Activated CD8-positive, alpha-beta memory T cell treated with anti-CD3 and anti-CD28 coated beads for 48 hours (primary cell): ENCODE results near the gene CXCL1.
"Not testable (repeated sequence)": the region's sequence is repeated elsewhere in the genome, so short reads cannot be mapped to it uniquely, and the experiment has no call there.

Experiments used
- DNase-seq, 3 experiments: peaks; one replicate each; pipeline ENCODE4 v3.0.0-alpha.2; 2020; ENCODE audit warnings: low read depth in 2 of 3, low spot score in 2 of 3

The CXCL1 gene

DNA sequence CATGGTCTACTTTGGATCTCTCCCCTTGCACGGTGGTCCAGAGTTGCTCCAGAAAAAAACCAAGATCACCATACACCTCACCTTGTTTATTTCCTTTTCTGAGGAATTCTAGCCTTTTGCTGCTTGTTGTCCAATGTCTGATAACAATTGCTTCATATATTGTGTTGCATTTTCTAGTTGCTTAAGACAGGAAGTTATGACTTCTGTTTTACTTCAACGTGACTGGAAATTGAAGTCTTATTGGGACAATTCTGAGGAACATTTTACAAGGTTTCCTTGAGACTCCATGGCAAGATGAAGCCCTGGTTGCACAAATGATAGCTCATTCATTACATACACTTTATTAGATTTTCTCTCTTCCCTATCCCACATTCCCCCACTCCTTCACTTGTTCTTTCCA is 5.2 kb downstream of the CXCL1 start:
- DNase-seq: no peak

DNA sequence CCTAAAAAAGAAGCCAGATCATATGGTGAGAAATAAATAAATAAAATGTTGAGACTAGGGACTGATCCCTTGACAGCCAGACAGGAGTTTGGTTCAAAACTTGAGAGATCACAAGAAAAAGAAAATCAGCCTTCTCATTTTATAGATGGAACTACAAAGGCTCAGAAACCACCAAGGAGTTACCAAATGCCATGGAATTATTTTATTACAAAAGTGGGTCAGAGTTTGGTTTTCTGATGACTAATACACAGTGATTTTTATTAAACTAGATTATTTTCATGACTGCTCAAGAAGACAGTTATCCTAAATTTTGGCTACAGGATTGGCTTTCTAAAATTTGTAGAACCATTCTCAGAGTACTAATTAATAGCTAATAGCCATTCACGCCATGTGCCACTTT is 6.2 kb downstream of the CXCL1 start:
- no peak for DNase-seq

DNA sequence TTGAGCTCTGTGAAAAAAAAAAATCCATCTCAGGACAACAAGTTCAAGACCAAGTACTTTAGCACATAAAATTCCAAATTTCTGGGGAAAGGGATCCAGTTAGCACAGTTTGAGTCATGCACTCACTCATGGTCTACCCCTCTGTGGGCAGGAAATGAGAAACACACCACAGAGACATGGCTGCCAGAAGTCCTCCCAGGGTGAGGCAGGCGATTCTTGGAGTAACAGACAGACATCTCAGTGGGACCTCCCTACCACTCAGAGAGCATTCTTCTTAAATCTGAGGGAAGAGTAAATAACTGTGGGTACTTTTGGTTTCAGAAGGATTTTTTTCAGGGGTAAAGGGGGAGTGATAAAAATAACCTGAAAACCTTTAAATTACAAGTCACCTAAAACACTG is 14.1 kb downstream of the CXCL1 start:
- DNase-seq: no peak

DNA sequence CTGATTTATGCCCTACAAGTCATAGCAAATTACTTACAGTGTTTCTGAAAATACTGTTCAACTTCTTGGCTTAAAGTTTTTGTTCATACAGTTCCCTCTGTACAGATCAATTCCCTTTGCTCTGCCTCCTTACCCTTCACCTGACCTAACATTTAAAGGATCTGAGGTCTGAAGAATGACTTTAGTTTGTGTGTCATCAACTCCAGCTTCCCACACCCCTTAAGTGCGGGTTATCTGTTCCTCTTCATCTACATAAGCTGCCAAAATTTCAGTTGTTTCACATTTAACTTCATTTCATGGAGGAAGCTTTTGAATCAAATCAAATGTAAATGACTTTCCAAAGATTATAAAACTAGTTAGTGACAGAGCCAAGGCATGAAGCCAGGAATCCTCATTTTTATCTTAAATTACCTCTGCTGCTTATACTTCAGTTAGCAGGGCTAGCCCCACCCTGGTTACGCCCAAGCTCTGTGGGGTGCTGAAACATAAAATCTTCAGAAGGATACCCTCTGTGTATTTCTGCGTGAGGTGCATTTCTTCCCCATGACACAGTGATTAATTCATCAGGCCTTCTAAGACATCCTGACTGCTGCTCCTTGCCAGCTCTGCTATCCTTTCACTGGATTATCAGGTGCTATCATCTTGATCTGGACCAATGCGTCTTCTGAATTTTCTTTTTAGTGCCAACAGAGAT is 16.5 kb downstream of the CXCL1 start:
- DNase-seq: no peak

DNA sequence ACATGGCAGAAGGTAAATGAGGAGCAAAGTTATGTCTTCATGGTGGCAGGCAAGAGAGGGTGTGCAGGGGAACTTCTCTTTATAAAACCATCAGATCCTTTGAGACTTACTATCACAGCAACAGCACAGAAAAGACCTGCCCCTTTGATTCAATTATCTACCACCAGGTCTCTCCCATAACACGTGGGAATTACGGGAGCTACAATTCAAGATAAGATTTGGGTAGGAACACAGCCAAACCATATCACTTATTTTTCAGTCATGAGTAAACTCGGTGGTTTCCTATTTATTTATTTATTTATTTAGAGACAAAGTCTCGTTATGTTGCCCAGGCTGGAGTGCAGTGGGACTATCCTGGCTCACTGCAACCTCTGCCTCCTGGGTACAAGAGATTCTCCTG is 22.1 kb downstream of the CXCL1 start:
- no peak for DNase-seq

DNA sequence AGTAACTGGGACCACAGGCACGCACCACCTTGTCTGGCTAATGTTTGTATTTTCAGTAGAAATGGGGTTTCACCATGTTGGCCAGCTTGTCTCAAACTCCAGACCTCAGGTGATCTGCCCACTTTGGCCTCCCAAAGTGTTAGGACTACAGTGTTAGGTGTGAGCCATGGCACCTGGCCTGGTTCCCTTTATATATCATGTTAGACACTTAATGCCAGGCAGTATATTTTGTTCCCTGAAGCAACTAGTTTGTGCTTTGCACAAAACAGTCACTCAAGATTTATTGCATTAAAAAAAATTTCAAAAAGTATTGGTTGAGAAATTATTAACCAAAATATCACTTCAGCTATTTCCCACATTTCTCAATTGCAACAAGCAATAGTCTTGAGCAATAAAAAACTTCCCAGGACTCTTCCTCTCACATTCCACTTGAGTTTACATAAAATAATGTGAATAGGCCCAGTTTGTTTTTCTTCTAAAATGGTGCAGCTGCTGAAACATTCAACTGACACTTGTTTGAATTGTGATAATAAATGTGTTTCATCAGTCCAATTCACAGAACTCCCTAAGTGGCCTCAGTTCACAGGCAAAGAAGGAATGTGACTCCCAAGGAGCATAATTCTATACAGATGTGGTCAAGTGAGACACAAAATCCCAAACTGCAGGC is 22.7 kb downstream of the CXCL1 start:
- DNase-seq: no peak

DNA sequence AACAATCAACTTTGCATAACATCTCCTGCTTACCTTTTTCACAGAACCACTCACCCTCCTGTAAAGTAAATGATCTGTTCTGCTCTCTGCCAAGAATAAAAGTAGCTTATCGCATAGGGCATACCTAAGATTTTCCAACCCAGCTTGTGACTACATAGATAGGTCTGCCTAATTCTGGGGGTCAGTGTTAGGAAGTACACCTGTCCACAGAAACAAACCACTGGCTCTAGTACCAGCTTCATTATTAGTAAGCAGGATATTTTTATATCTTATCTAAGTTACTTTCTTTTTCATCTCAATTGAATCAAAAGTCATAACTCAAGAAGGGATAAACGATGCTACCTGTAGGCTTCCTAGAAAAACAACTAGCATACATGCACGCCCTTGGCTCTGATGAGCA is 23.8 kb downstream of the CXCL1 start:
- DNase-seq: no peak

DNA sequence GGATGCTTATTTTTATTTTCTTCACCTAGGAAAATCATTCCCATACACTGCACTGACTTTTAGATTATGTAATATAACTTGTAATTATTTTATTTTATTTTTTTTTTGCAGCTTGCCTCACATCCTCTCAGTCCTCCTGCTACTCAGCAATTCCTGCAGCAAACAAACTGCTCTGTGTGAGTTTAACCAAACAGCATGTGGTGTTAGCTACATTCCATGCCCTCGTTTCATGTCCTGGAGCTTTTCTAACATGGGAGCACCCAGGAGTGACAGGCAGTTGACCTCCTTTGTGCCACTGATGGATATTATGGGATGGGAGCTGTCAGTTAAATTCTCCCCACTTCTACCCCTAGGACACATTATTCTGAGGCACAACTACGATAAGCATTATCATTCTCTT is 24.8 kb downstream of the CXCL1 start:
- DNase-seq: no peak

DNA sequence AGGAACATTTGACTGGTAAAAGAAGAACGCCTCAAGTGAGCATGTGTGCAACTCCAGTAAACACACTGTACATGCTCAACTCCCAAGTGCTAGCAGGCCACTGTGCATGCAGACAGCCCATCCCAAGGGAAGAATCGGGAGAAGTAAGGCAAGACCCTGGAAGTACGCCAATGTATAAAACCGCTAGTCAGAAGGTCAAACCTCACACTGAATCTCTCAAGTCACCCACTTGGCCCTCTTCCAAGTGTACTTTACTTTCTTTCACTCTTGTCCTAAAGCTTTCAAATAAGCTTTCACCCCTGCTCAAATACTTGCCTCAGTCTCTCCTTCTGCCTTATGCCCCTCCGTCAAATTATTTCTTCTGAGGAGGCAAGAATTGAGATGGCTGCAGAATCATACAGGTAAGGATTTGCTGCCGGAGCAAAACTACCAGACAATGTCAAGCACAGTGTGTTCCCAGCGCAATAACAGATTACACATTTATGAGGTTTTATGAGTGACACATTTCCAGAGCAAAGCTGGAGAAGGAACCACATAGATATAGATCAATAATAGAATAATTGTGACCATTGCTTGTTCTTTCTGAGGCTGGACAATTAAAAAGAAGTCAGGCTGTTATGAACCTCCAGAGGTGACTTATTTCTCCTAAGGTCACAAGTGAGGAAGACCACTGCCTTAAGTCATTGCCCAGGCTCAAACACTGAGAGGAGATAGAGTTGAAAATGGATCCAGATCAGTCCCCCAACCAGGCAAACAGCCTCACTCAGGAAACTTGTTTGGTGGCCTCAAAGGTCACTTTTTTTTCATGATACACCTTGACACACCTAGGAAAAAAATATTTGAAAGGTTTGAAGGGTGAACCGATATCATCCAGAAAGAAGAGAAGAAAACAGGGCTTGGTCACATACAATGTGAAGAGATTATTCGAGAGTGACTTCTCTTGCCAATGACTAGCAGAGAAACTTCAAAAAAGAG is 26.3 kb downstream of the CXCL1 start:
- DNase-seq: no peak

DNA sequence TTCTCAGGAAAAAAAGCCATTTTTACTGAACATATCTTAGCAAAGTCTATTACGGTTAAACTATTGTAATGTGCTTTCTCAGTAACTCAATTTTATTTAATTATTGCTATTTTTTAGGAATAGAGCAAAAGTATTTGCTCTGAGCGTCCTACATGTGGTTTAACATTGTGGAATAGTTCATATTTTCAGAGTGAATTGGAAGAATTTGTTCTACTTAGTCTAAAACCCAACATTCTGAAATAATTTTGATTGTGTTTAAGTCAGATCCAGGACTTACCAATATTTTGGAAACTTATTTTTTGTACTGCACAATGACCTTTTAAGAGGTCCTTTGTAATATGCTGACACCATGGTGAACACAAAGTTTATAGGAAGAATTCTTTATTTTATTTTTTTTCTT is 27.2 kb downstream of the CXCL1 start:
- DNase-seq: no peak

DNA sequence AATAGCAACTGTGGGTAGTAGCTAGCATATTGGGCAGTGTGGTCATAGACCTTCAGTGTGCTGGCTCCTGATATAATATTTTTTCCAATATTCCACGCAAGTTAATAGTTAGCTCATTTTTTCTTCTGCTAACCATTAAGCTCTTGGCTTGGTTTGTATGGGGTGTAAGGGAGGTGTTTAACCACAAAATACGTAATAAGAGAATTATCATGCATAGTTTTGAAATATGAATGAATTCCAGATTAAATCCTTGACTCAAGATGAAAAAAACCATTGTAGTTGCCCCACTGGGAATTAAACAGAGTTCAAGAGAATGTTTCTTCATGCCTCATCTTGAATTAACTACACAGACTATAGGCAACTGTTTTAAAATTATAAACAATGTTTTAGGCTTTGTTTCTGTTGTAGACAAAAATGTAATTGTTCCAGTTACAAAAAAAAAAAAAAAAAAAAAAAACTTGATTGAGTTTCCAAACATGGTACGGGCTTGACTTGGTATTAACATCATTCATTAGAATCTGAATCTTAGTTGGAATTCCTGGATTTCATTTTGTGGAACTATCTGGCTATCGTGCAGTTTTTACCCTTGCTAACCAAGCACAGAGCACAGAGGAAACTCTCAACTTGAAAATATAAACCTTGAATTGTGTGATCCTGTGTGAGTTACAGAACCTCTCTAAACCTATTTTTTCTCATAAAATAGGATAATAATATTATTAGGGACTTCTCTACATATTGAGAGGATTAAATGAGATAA is 28.4 kb downstream of the CXCL1 start:
- no peak for DNase-seq

DNA sequence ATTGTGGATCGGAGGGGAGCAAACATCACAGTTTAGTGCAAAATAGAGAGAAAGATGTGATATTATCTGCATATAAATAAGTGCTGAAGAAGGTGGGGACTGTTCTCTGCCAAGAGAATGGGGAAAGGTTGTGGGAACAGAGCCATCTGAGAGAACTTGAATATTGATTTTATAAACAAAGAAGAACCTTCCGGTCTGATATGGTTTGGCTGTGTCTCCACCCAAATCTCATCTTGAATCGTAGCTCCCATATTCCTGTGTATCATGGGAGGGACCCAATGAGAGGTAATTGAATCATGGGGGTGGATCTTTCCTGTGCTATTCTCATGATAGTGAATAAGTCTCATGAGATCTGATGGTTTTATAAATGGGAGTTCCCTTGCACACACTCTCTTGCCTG is 30.1 kb downstream of the CXCL1 start:
- not testable (repeated sequence) for DNase-seq

DNA sequence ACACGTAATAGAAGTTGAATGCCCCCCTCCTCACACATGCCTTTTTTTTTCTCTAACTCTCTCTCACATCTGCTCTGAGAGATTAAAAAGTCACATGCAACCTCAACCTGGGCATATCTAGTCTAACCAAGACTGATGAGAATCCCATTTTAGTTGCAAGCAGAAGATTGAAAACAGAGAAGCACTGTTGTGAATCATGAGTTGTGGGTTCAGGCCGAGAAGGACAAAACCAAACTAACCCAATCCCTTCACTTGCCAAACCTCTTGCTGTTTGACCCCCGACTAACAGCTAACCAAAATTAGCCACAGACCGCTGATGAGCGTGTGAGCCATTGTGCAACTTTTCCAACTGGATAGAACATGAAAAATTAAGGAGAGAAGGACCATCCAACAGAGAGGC is 31.8 kb downstream of the CXCL1 start:
- DNase-seq: no peak

DNA sequence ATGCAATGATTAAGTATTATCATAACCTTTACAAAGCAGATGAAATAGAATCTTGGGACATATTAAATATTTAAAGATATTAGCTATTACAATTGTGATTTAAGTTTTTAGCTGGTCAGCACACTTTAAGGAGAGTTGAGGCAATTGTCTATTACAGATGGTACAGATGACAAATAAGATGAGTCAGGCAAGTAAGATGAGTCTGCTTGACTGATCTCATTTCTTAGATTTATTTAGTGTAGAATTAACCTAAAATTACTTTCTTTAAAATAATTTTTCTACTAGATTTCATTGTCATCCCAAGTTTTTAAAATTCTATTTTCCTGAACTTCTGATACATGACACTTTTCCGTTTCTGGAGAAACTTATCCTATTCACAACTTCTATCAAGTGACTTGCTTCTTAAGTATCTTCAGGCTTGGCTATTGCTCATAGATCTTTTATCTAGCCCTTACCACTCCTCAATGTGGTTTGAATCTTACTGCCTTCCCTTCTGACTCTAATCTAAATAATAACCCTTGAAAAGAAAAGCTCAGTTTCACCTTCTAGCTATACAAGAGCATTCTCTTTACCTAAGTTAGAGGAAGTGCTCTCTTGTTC is 32.9 kb downstream of the CXCL1 start:
- no peak for DNase-seq

DNA sequence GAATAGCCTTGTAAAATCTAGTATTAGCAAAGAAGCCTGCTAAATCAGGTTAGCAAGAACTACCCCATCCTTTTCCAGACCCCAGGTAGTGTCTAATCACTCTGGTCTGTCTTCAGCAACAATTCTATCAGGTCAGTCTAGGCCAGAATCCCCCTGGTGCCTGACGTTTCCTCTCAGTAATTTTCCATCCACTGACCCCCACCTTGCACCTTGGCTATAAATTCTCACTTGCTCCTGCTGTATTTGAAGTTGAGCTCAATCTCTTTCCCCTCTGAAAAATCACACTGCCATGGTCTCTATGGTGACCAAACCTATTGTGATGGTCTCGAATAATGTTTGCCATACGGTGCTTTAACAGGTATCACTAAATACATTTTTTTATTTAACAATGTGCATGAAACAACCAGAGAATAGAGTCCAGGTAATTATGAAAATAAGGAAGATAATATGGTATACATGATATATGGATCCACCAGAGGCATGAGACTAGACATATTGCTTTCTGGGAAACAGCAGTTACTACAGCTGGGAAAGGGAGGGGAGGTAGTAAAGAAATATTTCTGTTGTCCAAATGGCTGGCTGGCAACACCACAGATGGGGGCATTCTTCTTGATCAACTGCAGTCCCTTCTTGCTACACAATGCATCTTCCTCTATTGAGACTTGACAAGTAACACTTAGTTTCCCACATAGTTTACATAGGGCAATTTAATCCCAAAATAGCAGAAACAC is 33.8 kb downstream of the CXCL1 start:
- DNase-seq: no peak

DNA sequence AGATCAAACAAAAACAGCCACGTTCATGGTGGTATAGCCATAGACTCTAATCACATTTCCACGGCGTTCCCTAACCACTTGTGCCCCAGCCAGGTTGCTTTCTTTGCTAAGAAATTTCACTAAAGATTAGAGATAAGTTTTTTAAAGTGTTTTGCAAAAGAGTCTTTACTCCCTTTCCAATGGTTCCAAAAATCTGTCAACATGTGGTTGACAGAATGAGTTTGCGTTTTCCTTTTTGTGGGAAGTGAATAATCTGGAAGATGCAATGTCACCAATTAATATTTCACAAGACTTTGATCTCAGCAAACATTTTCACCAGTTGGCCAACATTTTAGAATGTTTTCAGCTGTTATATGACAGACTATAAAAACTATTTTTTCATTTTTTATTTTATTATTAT is 35.3 kb downstream of the CXCL1 start:
- no peak for DNase-seq

DNA sequence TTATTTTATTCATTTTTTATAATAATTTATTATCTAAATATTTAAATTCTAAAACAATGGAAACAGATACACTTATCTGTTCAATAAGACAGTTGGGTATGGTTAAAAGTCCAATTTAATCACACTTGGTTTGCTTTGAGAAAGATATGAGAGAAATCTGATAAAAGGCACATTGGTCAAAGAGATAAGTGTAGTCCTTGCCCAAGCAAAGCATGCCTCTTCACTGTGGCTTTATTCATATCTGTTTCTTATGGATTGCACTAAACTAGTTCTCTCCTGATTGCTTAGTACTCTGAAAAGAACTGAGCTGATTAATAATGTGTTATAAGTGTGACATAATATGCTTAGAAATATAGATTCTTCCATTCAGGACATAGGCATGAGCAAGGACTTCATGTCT is 39.8 kb downstream of the CXCL1 start:
- no peak for DNase-seq

DNA sequence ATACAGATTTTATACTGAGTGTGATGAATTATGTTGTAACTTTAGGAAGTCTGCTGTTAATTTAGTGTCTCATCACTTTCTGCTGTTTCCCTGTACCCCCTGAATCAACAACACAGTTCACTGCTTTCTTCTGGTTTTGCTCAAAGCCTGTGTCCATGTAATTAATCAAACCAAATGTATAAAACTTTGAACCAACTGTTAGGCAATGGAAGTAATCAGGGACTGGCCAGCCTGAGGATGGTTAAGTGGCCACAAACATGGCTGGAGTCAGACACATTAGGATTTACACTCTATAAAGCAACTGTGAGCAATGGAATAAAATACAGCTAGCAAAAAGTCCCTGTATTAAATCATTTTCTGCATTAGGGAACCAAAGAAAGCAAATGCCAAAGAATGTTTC is 42.6 kb downstream of the CXCL1 start:
- DNase-seq: no peak

DNA sequence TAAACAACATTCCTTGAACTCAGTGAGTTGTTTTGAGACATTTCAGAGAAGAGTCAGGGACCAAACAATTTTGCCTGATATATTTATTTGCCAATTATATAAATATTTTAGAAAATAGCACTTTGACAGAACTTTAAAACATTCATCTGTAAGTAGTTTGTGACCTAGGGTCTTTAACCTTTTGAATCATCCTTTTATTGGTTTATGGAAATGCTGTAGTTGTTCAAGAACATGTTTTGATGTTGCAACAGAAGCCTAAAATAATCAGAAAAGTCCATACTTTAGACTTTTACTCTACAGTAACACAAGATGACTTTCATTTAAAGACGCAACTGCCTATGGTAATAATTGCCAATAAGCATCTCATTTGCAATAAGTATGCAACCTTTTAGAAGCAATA is 43.0 kb downstream of the CXCL1 start:
- DNase-seq: no peak

DNA sequence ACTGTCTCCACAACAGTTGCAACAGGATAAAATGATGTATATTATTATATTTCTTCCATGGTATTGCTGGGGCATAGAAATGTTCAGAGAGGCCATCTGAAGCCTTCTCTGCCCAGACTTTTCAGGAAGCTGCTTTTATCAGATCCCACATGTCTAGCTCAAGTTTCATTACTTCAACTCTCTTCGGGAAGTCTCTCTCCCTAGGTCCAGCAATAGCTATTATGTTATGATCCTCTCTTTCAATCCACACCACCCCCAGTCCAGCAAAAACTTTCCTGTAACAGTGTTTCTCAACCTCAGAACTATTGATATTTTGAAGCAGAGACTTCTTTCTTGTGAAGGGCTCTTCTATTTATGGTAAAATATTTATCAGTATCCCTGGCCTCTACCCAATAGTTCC is 44.9 kb downstream of the CXCL1 start:
- DNase-seq: no peak
